Common myeloid progenitor, CD34-positive (primary cell): ENCODE measurements around the gene CDON.

Source experiments
- CTCF ChIA-PET: fragments of 350-600 bp; sonication (Branson Sonifier 250); formaldehyde crosslinking; loops from one replicate; lab custom pipeline; 2021; ENCODE audit warnings: antibody characterized with exemption; lab: Charles Lee
- POLR2A ChIA-PET: fragments of 350-600 bp; sonication (Branson Sonifier 250); formaldehyde crosslinking; loops from one replicate; lab custom pipeline; 2021; ENCODE audit warnings: antibody characterized with exemption; lab: Charles Lee
- DNase-seq, 3 donors: peaks; one replicate each; pipeline versions ENCODE4 v3.0.0 to v3.0.0-alpha.2; 2013
- H3K27ac ChIP-seq, 2 experiments: 1 replicate in 1 of 2; 2 replicates in 1 of 2; pipeline ENCODE4 v1.7.0; 2013; ENCODE audit warnings: inconsistent platforms in 2 of 2, low read length in 2 of 2, mild to moderate bottlenecking in 2 of 2, low read depth in 1 of 2, moderate library complexity in 1 of 2; ENCODE audit not compliant: severe bottlenecking in 2 of 2, insufficient read depth in 1 of 2, poor library complexity in 1 of 2
- H3K27me3 ChIP-seq, 5 experiments: replicated peaks in 2 of 5; 1 replicate in 3 of 5; 2 replicates in 2 of 5; pipeline versions ENCODE4 v1.6.1 to v1.7.0; 2013; ENCODE audit warnings: low read length in 4 of 5, mild to moderate bottlenecking in 2 of 5, moderate library complexity in 2 of 5, inconsistent platforms in 1 of 5; ENCODE audit not compliant: insufficient read depth in 5 of 5, control insufficient read depth in 4 of 5
- H3K36me3 ChIP-seq, 4 experiments: 1 replicate in 2 of 4; 2 replicates in 2 of 4; pipeline versions ENCODE4 v1.6.1 to v1.7.0; 2013; ENCODE audit warnings: low read length in 3 of 4, control low read depth in 1 of 4, mild to moderate bottlenecking in 1 of 4; ENCODE audit not compliant: control insufficient read depth in 4 of 4, insufficient read depth in 4 of 4
- H3K4me1 ChIP-seq, 4 experiments: 1 replicate in 3 of 4; 2 replicates in 1 of 4; pipeline versions ENCODE4 v1.6.1 to v1.7.1; 2013; ENCODE audit warnings: low read length in 3 of 4, mild to moderate bottlenecking in 3 of 4, control low read depth in 1 of 4, inconsistent platforms in 1 of 4, moderate library complexity in 1 of 4; ENCODE audit not compliant: control insufficient read depth in 4 of 4, insufficient read depth in 4 of 4; ENCODE audit errors: control extremely low read depth in 1 of 4
- H3K4me3 ChIP-seq, 7 experiments: 1 replicate in 4 of 7; 2 replicates in 3 of 7; pipeline versions ENCODE4 v1.5.1 to v1.7.0; 2013; ENCODE audit warnings: mild to moderate bottlenecking in 7 of 7, low read length in 6 of 7, moderate library complexity in 6 of 7, inconsistent platforms in 2 of 7, low read depth in 2 of 7, control low read depth in 1 of 7; ENCODE audit not compliant: insufficient read depth in 4 of 7, control insufficient read depth in 1 of 7; ENCODE audit errors: extremely low read depth in 1 of 7
- H3K9me3 ChIP-seq, 5 experiments: 1 replicate in 4 of 5; 2 replicates in 1 of 5; pipeline versions ENCODE4 v1.6.1 to v1.7.1; 2013; ENCODE audit warnings: low read length in 4 of 5, mild to moderate bottlenecking in 2 of 5, inconsistent platforms in 1 of 5, low read depth in 1 of 5, moderate library complexity in 1 of 5; ENCODE audit not compliant: control insufficient read depth in 4 of 5, insufficient read depth in 2 of 5; ENCODE audit errors: control extremely low read depth in 1 of 5
- WGBS: methylation state at CpG from one replicate; pipeline ENCODE4 v1.1.5; 2013; ENCODE audit not compliant: insufficient coverage; 5-methylcytosine and 5-hydroxymethylcytosine counted together

The CDON gene

DNA sequence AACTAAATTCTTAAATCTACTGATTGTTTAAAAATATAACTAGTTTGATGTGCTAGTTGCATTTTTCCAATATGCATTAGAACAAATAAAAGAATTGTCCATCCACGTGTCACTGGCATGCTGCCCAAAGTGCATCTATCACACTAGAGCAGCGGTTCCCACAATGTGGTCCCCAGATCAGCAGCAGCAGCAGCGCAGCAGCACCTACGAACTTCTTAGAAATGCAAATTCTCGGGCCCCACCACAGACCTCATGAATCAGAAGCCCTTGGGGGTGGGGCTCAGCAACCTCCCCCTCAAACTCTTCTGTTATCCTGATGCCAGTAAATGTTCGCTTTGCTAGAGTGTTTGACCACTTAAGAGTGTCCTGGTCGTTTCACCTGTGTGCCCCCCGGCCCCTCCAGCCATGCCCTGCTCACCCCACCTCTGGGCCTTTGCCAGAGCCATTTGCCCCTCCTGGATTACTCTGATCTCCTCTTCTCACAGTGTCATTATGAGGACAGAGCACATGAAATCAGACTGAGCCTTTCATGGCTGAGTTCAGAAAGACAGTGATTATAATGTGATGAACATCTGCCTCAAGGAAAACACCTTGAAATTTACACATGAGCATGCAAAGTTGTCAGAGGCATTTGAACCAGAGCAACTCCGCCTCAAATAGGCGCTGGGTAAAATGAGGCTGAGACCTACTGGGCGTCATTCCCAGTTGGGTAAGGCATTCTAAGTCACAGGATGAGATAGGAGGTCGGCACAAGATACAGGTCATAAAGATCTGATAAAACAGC lies 129.4 kb downstream of the CDON start:
- no peaks in the 10 kb centered on the region for H3K9me3 ChIP-seq
- H3K4me1 ChIP-seq = peaks cover 0 to 2% (median 0%) of the 10 kb centered on the region in 4 experiments
- peaks cover 0 to 27% (median 4%) of the 10 kb centered on the region in 5 experiments for H3K27me3 ChIP-seq
- H3K27ac ChIP-seq = no peak overlapping the region
- no peak for DNase-seq
- WGBS = 82% methylated on average over 11 of the region's 12 CpGs
- no peak overlapping the region for H3K4me3 ChIP-seq
- ChIA-PET CTCF (no interaction called here), POLR2A (no interaction called here)
- no peaks in the 10 kb centered on the region for H3K36me3 ChIP-seq

DNA sequence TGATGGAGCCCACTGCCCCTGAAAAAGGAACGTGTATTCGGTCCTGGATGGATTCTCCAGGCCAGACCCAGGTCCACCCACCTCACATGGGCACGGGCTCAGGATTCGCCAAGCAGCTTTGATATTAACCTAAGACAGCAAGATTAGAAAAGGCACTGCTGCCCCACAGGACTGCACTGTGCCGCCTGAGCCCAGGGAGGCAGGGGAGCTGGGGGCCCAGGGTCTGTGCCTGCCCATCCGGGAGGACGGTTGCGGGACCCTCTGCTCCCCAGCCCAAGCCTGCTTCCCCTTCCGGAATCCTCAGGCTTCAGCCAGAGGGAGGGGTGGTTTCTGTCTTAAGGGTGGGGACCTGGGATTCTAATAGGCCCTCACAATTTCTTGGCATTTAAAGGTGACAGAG lies 130.4 kb downstream of the CDON start:
- Histone ChIP-seq H3K27me3 (peaks cover 0 to 27% (median 6%) of the 10 kb centered on the region in 5 experiments), H3K4me1 (peaks cover 0 to 2% (median 0%) of the 10 kb centered on the region in 4 experiments), H3K9me3 (no peaks in the 10 kb centered on the region), H3K27ac (no peak overlapping the region), H3K4me3 (no peak overlapping the region), H3K36me3 (no peaks in the 10 kb centered on the region)
- WGBS = 70% methylated on average over 3 of the region's 9 CpGs
- CTCF ChIA-PET = interaction anchor here (1.5 kb wide), 1 partner anchor 9 kb away, joined by 5 read pairs; no protein-coding TSS in a partner anchor
- POLR2A ChIA-PET = no interaction called here
- DNase-seq = no peak

DNA sequence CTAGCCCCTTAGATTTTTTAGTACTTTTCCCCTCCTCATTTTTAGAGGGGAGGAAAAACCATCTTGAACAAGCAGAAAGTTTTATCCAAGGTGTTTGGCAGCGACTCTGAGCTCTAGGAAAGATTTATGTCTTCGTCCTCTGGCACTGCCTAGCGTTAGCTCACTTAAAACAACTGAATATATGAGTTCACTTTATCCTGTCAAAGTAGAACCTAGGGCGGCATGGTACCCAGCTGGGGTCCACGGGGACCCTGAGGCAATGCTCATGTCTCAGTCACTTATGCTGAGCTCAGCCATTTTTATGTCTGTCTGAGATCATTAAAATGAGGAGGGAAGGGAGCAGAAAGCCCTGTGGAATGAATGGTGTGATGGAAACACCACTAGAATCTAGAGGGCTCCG lies 131.0 kb downstream of the CDON start:
- CTCF ChIA-PET = interaction anchor here (1.5 kb wide), 1 partner anchor 8 kb away, joined by 5 read pairs; no protein-coding TSS in a partner anchor
- no peak for DNase-seq
- Histone ChIP-seq H3K9me3 (no peaks in the 10 kb centered on the region), H3K4me3 (no peak overlapping the region), H3K27me3 (peaks cover 0 to 27% (median 6%) of the 10 kb centered on the region in 5 experiments), H3K36me3 (no peaks in the 10 kb centered on the region), H3K27ac (no peak overlapping the region), H3K4me1 (peaks cover 0 to 2% (median 0%) of the 10 kb centered on the region in 4 experiments)
- POLR2A ChIA-PET = no interaction called here
- 83% methylated on average over 5 of the region's 6 CpGs for WGBS

DNA sequence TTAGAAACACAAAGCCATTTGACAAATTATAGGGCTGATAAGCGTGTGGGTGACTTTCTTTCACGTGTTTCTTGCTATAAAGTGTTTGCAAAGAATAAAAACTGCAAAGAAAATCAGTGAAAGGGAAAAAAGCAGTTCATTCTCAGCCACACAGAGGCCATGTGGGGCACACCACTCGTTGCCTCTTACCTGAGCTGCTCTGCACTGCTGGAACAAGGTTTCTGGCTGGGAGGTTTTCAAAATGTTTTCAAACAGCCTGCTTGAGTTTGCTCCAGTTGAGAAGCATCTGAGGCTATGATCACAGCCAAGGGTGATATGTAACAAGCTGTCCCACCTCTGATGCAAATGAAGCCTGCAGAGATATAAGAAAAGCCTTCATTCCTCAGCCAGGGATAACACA lies 131.6 kb downstream of the CDON start:
- WGBS = 89% methylated on average over 3 of the region's 3 CpGs
- Histone ChIP-seq H3K4me1 (peaks cover 0 to 2% (median 0%) of the 10 kb centered on the region in 4 experiments), H3K27me3 (peaks cover 0 to 27% (median 6%) of the 10 kb centered on the region in 5 experiments), H3K9me3 (no peaks in the 10 kb centered on the region), H3K4me3 (no peak overlapping the region), H3K36me3 (no peaks in the 10 kb centered on the region), H3K27ac (no peak overlapping the region)
- DNase-seq = no peak
- ChIA-PET CTCF (interaction anchor here (1.5 kb wide), 1 partner anchor 8 kb away, joined by 5 read pairs; no protein-coding TSS in a partner anchor), POLR2A (no interaction called here)

DNA sequence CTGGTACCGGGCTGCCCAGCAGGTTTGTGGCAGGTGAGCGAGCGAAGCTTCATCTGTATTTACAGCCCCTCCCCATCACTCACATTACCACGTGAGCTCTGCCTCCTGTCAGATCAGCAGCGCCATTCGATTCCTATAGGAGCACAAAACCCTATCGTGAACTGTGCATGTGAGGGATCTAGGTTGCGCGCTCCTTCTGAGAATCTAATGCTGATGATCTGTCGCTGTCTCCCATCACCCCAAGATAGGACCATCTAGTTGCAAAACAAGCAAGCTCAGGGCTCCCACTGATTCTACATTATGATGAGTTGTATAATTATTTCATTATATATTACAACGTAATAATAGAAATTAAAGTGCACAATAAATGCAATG lies 132.6 kb downstream of the CDON start:
- DNase-seq = no peak
- Histone ChIP-seq H3K9me3 (no peaks in the 10 kb centered on the region), H3K27me3 (peaks cover 0 to 24% (median 6%) of the 10 kb centered on the region in 5 experiments), H3K27ac (no peak overlapping the region), H3K4me3 (no peak overlapping the region), H3K36me3 (no peaks in the 10 kb centered on the region), H3K4me1 (peaks cover 0 to 2% (median 0%) of the 10 kb centered on the region in 4 experiments)
- CTCF ChIA-PET = no interaction called here
- 86% methylated on average over 3 of the region's 11 CpGs for WGBS
- POLR2A ChIA-PET = no interaction called here

DNA sequence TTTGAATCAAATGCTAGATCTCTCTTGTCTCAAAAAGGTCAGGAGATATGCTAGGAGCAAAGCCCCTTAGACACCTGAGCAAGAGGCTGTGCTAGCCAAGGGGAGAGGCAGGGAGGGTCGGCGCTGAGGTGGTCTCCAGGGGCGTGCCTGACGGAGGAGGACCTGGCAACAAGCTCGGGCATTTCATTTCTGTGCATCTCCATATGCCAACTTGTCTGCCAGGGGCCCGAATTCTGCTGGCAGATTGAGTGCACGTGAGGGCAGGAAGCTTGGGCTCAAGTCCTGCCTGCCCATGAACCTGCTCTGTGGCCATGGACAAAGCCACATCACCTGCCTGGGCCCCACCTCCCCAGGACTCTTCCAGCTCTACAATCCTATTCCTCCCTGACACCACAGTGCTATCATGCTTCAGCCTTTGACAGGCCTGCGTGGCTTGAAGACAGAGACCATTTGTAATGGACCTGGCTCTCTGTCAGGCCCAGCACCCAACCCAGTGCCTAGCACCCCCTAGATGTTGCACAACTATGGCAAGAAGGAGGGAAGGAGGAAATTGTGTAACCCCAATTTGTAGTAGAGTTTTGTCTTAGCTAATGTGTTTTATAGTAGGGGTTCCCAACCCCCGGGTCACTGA lies 133.1 kb downstream of the CDON start:
- no peaks in the 10 kb centered on the region for H3K36me3 ChIP-seq
- H3K4me3 ChIP-seq = no peak overlapping the region
- H3K9me3 ChIP-seq = no peaks in the 10 kb centered on the region
- peaks cover 0 to 24% (median 6%) of the 10 kb centered on the region in 5 experiments for H3K27me3 ChIP-seq
- H3K4me1 ChIP-seq = peaks cover 0 to 2% (median 0%) of the 10 kb centered on the region in 4 experiments
- no peak for DNase-seq
- CTCF ChIA-PET = no interaction called here
- no peak overlapping the region for H3K27ac ChIP-seq
- POLR2A ChIA-PET = interaction anchor here (0.6 kb wide), 1 partner anchor 19 kb away, joined by 3 read pairs; no protein-coding TSS in a partner anchor
- WGBS = 92% methylated on average over 7 of the region's 9 CpGs

DNA sequence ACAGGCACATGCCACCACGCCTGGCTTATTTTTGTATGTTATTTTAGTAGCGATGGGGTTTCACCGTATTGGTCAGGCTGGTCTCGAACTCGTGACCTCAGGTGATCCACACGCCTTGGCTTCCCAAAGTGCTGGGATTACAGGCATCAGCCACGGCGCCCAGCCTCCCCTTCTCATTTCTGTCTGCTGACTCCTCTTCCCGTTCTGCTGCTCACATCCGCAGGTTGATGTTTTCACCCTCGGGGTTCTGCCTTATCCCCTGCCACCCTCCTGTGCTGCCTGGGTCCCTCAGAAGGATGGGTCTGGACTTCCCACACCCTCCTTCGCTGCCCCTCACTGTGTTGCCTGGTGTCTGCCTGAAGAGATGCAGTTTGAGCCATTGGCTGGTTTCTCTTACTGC lies 136.0 kb downstream of the CDON start:
- no peak for DNase-seq
- 100% methylated on average over 9 of the region's 12 CpGs for WGBS
- ChIA-PET CTCF (interaction anchor here (1.8 kb wide), 1 partner anchor 197 kb away, joined by 6 read pairs; no protein-coding TSS in a partner anchor), POLR2A (no interaction called here)
- Histone ChIP-seq H3K4me3 (no peak overlapping the region), H3K4me1 (peaks cover 0 to 2% (median 0%) of the 10 kb centered on the region in 4 experiments), H3K36me3 (no peaks in the 10 kb centered on the region), H3K27ac (no peak overlapping the region), H3K27me3 (peaks cover 0 to 15% (median 6%) of the 10 kb centered on the region in 5 experiments), H3K9me3 (no peaks in the 10 kb centered on the region)
